ENCODE results near the gene RPA1.

DNA sequence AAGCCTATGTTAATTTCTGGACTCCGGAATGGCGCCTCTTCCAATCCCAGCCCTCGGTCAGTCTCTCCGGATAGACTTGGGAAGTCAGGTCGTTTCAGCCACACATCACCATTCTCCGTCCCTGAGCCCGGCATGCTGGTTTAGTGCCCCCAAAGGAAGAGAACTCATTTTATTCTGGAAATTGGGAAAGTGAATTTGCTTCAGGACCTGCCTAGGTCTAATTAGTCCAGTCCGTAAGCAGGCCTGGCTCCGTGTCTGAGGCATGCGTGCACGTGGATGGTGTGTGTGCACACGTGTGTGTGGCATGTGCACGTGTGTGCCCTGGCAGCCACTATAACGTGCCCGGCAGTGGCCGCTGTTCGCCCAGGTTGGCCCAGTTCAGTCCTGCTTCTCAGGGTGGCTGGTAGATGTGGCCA is 77.4 kb downstream of the RPA1 start:
- TF ChIP-seq, protein P1, sequence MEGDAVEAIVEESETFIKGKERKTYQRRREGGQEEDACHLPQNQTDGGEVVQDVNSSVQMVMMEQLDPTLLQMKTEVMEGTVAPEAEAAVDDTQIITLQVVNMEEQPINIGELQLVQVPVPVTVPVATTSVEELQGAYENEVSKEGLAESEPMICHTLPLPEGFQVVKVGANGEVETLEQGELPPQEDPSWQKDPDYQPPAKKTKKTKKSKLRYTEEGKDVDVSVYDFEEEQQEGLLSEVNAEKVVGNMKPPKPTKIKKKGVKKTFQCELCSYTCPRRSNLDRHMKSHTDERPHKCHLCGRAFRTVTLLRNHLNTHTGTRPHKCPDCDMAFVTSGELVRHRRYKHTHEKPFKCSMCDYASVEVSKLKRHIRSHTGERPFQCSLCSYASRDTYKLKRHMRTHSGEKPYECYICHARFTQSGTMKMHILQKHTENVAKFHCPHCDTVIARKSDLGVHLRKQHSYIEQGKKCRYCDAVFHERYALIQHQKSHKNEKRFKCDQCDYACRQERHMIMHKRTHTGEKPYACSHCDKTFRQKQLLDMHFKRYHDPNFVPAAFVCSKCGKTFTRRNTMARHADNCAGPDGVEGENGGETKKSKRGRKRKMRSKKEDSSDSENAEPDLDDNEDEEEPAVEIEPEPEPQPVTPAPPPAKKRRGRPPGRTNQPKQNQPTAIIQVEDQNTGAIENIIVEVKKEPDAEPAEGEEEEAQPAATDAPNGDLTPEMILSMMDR (IDR thresholded peaks at IDR 0.05; ENCODE audit: insufficient read depth, low read length, poor library complexity, severe bottlenecking): no peak
- TF ChIP-seq EZH2phosphoT487 (conservative IDR thresholded peaks at IDR 0.05; ENCODE audit: low read length): no peak

All from SU-DHL-6 (cell line).